ENCODE measurements around the gene TYSND1. TPM values are rescaled to one million over a fixed set of nuclear protein-coding genes. Genes with fewer than 3 reads are reported as not detected.

Gene TYSND1
- total RNA-seq, 1 donor from 2014 or later: 1.9 TPM

- Mint-ChIP-seq H3K36me3 (ENCODE audit: unreplicated experiment) (peaks cover under 1% of the 10 kb centered on the region), H3K27ac (ENCODE audit: unreplicated experiment) (peak within 1 kb of the TSS; percentile 12), H3K4me3 (ENCODE audit: unreplicated experiment) (peak within 1 kb of the TSS; percentile 88), H3K4me1 (ENCODE audit: low read depth, unreplicated experiment) (peaks cover 2% of the 10 kb centered on the region), H3K9me3 (ENCODE audit: unreplicated experiment) (peaks cover 3% of the 10 kb centered on the region), H3K27me3 (ENCODE audit: unreplicated experiment) (peaks cover 19% of the 10 kb centered on the region)
- peak; percentile 52 for DNase-seq
- TF ChIP-seq, protein P1, sequence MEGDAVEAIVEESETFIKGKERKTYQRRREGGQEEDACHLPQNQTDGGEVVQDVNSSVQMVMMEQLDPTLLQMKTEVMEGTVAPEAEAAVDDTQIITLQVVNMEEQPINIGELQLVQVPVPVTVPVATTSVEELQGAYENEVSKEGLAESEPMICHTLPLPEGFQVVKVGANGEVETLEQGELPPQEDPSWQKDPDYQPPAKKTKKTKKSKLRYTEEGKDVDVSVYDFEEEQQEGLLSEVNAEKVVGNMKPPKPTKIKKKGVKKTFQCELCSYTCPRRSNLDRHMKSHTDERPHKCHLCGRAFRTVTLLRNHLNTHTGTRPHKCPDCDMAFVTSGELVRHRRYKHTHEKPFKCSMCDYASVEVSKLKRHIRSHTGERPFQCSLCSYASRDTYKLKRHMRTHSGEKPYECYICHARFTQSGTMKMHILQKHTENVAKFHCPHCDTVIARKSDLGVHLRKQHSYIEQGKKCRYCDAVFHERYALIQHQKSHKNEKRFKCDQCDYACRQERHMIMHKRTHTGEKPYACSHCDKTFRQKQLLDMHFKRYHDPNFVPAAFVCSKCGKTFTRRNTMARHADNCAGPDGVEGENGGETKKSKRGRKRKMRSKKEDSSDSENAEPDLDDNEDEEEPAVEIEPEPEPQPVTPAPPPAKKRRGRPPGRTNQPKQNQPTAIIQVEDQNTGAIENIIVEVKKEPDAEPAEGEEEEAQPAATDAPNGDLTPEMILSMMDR (IDR thresholded peaks at IDR 0.05; ENCODE audit: partially characterized antibody, unreplicated experiment): no peak
Observed at GRCh38 chr10:70132098-70133029, 14.1 kb downstream of the TYSND1 start, which contains the start of gene AIFM2. TSS of gene AIFM2 (minus strand) at chr10:70132825. CDS start at chr10:70124084, 8,741 bp downstream.

DNA sequence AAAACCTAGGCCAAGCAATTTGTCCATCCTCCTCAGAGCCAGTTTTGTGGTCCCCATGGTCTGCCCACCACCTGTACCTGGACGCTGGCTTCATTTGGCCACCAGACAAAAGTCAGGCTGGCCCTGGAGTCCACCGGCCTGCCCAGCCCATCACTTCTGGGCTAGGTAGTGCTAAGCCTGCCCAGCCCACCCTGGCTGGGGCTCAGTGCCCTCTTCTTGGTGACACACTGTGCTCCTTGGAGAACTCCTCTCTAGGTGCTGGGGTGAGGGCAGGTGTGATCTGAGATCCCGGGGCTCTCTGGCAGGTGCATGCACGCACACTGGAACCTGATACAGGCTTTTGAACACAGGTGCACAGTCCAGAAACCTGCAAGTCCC is 15.0 kb downstream of the TYSND1 start:
- H3K27me3 Mint-ChIP-seq (ENCODE audit: unreplicated experiment): peaks cover 20% of the 10 kb centered on the region
- H3K4me1 Mint-ChIP-seq (ENCODE audit: low read depth, unreplicated experiment): peaks cover 2% of the 10 kb centered on the region
- H3K9me3 Mint-ChIP-seq (ENCODE audit: unreplicated experiment): peaks cover 3% of the 10 kb centered on the region
- H3K4me3 Mint-ChIP-seq (ENCODE audit: unreplicated experiment): peak overlapping the region; percentile 81
- no peaks in the 10 kb centered on the region for H3K36me3 Mint-ChIP-seq (ENCODE audit: unreplicated experiment)
- TF ChIP-seq, protein P1 (IDR thresholded peaks at IDR 0.05; ENCODE audit: partially characterized antibody, unreplicated experiment): no peak
- H3K27ac Mint-ChIP-seq (ENCODE audit: unreplicated experiment): no peak overlapping the region
- no peak for DNase-seq

DNA sequence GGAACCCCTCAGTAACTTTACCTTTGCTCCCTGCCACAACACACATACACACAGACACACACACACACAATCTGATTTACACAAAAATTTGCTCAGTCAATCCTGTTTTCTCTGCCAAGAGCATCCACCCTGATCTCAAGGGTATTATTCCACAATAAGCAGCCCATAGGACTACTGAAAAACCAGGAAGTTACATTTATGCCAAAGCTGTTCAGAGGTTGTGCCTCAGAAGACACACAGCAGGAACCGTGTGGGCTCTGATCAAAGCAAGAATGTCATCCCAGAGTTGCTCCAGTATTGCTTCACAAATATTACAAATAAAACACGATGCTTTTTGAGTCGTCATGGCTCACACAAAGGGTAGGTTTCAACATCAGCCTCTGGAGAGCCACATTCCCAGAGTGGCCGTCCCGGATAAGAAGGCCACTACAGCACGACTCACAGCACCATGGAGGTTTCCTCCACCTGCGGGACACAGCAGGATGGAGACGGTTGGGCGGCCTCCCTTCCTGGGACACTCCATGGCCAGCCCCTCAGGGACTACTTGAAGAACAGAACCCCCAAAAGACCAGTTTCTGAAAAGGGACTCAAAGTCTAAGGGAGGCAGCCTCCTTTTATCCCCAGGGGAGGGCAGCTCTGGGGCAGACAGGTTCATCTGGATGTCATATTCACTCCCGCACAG is 15.5 kb downstream of the TYSND1 start:
- H3K4me3 Mint-ChIP-seq (ENCODE audit: unreplicated experiment): no peak overlapping the region
- peaks cover 17% of the 10 kb centered on the region for H3K27me3 Mint-ChIP-seq (ENCODE audit: unreplicated experiment)
- no peak overlapping the region for H3K27ac Mint-ChIP-seq (ENCODE audit: unreplicated experiment)
- H3K9me3 Mint-ChIP-seq (ENCODE audit: unreplicated experiment): peaks cover 3% of the 10 kb centered on the region
- peaks cover 2% of the 10 kb centered on the region for H3K4me1 Mint-ChIP-seq (ENCODE audit: low read depth, unreplicated experiment)
- DNase-seq: no peak
- no peaks in the 10 kb centered on the region for H3K36me3 Mint-ChIP-seq (ENCODE audit: unreplicated experiment)
- TF ChIP-seq, protein P1 (IDR thresholded peaks at IDR 0.05; ENCODE audit: partially characterized antibody, unreplicated experiment): no peak

DNA sequence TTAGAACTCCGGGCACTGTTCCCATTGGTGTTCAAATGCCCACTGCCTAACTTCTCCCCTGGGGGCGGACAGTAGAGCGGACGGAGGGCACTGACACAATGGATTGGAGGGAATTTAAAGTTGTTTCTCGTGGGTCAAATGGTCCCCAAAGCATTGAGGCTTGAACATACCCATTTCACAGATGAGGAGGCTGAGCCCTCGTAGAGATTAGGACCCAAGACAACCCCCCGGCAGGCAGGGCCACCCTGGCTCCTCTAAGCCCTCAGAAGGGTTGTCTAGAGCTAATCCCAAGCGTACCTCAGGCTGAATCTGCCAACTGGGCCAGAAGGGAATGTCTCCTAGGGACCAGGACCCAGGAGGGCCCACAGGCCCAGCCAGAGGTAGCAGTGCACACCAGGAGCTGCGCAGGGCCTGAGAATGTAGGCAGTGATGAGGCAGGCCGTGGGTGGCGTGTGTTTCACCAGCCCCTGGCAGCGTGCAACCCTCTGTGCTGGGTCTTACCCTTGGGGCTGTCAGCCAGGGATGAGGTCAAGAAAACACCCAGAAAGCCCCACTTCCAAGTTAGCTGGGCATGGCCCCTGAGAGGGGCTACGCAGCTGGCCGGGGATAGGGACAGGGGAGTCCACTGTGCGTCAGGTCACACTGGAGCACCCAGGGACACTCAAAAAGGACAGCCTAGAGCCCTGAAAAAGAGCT is 19.7 kb downstream of the TYSND1 start:
- DNase-seq: no peak
- Mint-ChIP-seq H3K4me3 (ENCODE audit: unreplicated experiment) (no peak overlapping the region), H3K4me1 (ENCODE audit: low read depth, unreplicated experiment) (no peaks in the 10 kb centered on the region), H3K9me3 (ENCODE audit: unreplicated experiment) (peaks cover 2% of the 10 kb centered on the region), H3K27me3 (ENCODE audit: unreplicated experiment) (peaks cover 5% of the 10 kb centered on the region), H3K27ac (ENCODE audit: unreplicated experiment) (no peak overlapping the region), H3K36me3 (ENCODE audit: unreplicated experiment) (no peaks in the 10 kb centered on the region)
- TF ChIP-seq, protein P1 (IDR thresholded peaks at IDR 0.05; ENCODE audit: partially characterized antibody, unreplicated experiment): no peak
